Measurements from ENCODE around the gene RAI1.

RAI1 gene

DNA sequence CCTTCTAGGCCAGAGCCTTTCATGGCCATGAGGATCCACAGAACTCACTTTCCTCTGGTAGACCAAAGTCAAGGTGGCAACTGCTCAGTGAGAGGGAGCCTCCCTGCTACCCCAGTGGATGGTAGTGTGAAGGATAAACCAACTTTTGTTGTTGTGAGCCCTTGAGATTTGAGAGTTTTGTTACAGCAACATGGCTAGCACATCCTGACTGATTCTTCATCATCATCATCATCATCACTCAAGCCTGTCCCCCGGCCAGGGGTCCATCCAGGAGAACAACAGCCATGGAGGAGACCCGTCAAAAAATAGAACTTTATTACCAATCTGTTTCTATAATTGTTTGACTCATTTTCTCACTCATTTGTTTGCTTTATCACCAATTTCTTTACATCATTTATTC is 23.7 kb downstream of the RAI1 start:
- TF ChIP-seq, protein P1, sequence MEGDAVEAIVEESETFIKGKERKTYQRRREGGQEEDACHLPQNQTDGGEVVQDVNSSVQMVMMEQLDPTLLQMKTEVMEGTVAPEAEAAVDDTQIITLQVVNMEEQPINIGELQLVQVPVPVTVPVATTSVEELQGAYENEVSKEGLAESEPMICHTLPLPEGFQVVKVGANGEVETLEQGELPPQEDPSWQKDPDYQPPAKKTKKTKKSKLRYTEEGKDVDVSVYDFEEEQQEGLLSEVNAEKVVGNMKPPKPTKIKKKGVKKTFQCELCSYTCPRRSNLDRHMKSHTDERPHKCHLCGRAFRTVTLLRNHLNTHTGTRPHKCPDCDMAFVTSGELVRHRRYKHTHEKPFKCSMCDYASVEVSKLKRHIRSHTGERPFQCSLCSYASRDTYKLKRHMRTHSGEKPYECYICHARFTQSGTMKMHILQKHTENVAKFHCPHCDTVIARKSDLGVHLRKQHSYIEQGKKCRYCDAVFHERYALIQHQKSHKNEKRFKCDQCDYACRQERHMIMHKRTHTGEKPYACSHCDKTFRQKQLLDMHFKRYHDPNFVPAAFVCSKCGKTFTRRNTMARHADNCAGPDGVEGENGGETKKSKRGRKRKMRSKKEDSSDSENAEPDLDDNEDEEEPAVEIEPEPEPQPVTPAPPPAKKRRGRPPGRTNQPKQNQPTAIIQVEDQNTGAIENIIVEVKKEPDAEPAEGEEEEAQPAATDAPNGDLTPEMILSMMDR (IDR thresholded peaks at IDR 0.05) = no peak
- no peaks in the 10 kb centered on the region for H3K27me3 ChIP-seq
- intact Hi-C loops (cut with DNase I; ENCODE audit: low total_unique reads) = no loop called here
- no peak overlapping the region for H3K4me3 ChIP-seq
- H3K9me3 ChIP-seq = no peaks in the 10 kb centered on the region
- DNase-seq = no peak
- H3K36me3 ChIP-seq = no peaks in the 10 kb centered on the region
- no peak overlapping the region for H3K27ac ChIP-seq
- H3K4me1 ChIP-seq = peaks cover 0 to 52% (median 19%) of the 10 kb centered on the region in 4 donors

DNA sequence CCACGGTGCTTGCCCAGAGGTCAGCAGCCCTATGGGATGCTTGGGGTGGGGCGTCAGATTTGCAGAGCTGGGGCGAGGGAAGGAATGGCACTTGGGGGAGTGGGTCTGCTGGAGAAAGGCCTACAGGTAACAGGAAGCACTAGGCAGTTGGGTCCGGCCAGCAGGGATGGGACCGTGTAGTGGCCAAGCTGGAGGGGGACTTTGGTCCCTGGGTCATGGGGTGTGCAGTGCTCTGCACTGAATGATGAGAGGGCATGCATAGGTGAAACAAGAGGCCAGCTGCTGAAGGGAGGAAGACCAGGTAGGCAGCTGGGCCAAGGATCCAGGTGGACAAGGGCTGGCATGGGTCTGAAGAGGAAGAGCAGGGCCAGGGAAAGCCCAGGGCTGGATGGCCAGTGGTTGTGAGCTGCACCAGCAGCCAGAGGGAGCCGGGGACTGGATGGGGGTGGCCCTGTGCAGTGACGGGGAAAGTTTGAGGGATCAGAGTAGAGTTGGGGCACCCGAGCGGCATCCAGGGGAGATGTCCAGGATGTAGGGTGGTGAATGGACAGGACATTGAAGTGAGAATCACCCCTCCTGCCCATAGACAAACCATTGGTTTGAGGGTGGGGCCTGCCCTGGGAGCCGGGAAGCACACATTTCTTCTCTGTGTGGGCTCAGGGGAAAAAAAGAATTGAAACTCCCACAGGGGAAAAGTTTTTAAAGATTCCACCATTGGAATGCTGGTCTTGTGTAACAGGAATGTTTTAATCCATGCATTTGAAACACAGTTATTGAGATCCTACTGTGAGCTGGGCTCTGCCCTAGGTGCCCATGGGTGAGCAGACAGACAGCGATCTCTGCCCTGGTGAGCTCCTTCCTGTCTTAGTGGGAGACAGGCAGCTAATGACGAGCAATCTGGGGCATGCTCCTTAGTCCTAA is 25.1 kb downstream of the RAI1 start:
- H3K27ac ChIP-seq = no peak overlapping the region
- H3K9me3 ChIP-seq = no peaks in the 10 kb centered on the region
- DNase-seq = no peak
- H3K36me3 ChIP-seq = no peaks in the 10 kb centered on the region
- TF ChIP-seq, protein P1 (IDR thresholded peaks at IDR 0.05) = no peak
- H3K27me3 ChIP-seq = no peaks in the 10 kb centered on the region
- intact Hi-C loops (cut with DNase I; ENCODE audit: low total_unique reads) = no loop called here
- H3K4me3 ChIP-seq = no peak overlapping the region
- peaks cover 0 to 52% (median 21%) of the 10 kb centered on the region in 4 donors for H3K4me1 ChIP-seq

DNA sequence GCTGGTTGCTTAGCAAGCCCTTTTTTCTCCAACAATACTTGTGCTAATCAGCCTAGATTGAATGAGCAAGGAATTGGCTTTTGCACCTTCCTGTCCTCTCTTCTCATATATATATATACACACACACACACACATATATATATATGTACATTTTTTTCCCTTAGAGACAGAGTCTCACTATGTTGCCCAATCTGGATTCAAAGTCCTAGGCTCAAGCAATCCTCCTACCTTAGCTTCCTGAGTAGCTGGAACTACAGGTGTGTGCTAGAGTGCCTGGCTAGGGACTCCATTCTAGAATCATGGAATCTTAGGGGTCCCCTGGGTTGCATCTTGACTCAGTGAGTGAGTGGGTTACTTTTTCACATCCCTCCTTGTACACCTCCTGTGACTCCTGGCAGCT is 27.0 kb downstream of the RAI1 start:
- intact Hi-C loops (cut with DNase I; ENCODE audit: low total_unique reads) = no loop called here
- H3K27me3 ChIP-seq = no peaks in the 10 kb centered on the region
- no peak overlapping the region for H3K4me3 ChIP-seq
- no peaks in the 10 kb centered on the region for H3K36me3 ChIP-seq
- peaks cover 0 to 54% (median 35%) of the 10 kb centered on the region in 4 donors for H3K4me1 ChIP-seq
- H3K27ac ChIP-seq = no peak overlapping the region
- TF ChIP-seq, protein P1 (IDR thresholded peaks at IDR 0.05) = no peak
- no peak for DNase-seq
- no peaks in the 10 kb centered on the region for H3K9me3 ChIP-seq

DNA sequence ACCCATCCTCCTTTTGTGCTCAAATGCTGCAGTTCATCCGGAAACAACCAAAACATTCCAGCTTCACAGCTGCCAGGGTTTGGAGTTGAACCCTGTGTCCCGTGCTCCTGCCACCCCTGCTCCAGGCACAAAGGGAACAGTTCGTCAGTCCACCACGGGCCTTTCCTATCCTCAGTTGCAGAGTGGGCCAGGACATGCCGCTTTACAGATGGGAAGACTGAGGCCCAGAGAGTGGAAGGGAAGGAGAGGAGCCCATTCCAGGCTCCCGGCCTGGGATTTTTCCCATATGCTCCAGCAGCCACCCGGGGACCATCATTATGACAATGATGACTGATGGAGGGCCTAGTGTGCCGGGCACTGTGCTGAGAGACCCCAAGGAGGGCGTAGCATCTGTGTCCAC is 27.6 kb downstream of the RAI1 start:
- H3K4me1 ChIP-seq = peaks cover 0 to 54% (median 37%) of the 10 kb centered on the region in 4 donors
- no peaks in the 10 kb centered on the region for H3K9me3 ChIP-seq
- TF ChIP-seq, protein P1 (IDR thresholded peaks at IDR 0.05) = no peak
- H3K4me3 ChIP-seq = no peak overlapping the region
- no peak overlapping the region for H3K27ac ChIP-seq
- DNase-seq = no peak
- H3K36me3 ChIP-seq = no peaks in the 10 kb centered on the region
- intact Hi-C loops (cut with DNase I; ENCODE audit: low total_unique reads) = no loop called here
- H3K27me3 ChIP-seq = no peaks in the 10 kb centered on the region

DNA sequence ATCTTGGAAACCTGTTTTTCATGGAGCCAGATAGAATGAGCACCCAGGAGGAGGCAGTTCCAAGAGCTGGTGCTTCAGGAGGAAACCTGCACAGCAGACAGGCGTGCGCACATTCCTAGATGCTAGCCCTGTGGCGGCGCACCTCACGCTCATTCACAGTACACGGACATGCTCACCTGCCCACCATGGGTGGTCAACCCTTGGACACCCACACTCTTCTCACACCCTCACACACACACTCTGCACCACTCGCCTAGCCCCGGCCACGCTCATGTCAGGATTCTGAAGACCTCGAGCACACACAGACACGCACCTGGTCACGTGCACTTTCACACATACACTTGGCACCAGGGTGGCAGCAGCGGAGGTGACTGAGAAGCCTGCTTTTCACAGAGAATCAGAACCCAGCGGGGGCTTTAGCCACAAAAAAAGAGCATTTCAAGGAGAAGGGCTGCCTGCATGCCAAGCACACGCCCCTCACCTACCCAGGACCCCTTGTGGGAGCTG is 28.6 kb downstream of the RAI1 start:
- no peaks in the 10 kb centered on the region for H3K9me3 ChIP-seq
- DNase-seq = no peak
- H3K4me1 ChIP-seq = peaks cover 0 to 60% (median 46%) of the 10 kb centered on the region in 4 donors

More for the DNA sequence above, 28.6 kb downstream of the RAI1 start:
- Histone ChIP-seq H3K4me3 (no peak overlapping the region), H3K27ac (peak overlapping the region; percentile 71 to 87), H3K36me3 (no peaks in the 10 kb centered on the region), H3K27me3 (no peaks in the 10 kb centered on the region)
- intact Hi-C loops (cut with DNase I; ENCODE audit: low total_unique reads) = no loop called here
- TF ChIP-seq, protein P1 (IDR thresholded peaks at IDR 0.05) = no peak

Data from tibial artery (tissue), 4 donors.